HG03175 (cell line): ENCODE data around the gene ECE2.
"Not testable (repeated sequence)": the region's sequence is repeated elsewhere in the genome, so short reads cannot be mapped to it uniquely, and the experiment has no call there.

Source experiments
- ATAC-seq: cut with Tn5 transposase; IDR thresholded peaks from one replicate; pipeline ENCODE4 v1.9.1; 2021; ENCODE audit warnings: mild to moderate bottlenecking, moderate library complexity; ENCODE audit not compliant: unreplicated experiment

Gene ECE2

GRCh38 chr3:184262764-184263179 lies 13.1 kb upstream of the ECE2 start:
- no peak for ATAC-seq

GRCh38 chr3:184267249-184267648 lies 8.6 kb upstream of the ECE2 start:
- ATAC-seq: not testable (repeated sequence)

DNA sequence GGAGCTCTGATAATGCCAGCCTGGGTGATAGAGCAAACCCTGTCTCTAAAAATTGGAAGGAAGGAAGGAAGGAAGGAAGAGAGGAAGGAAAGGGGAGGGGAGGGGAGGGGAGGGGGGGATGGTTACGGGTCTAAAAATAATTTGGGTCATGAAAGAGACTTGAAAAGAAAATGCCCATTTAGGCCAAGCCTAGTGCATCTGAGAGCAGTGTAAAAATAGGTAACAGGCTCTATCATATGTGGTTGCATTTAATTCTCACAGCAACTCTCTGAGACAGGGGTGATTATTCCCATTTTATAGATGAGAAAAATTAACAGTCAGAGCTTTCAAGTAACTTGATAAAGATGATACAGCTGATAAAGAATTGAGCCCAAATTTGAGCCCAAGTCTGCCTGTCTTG lies 3.6 kb upstream of the ECE2 start:
- ATAC-seq: no peak

GRCh38 chr3:184275381-184275701 lies 481 bp upstream of the ECE2 start:
- ATAC-seq: no peak

- no peak for ATAC-seq
Observed at GRCh38 chr3:184277366-184277765, 1.5 kb downstream of the ECE2 start.

DNA sequence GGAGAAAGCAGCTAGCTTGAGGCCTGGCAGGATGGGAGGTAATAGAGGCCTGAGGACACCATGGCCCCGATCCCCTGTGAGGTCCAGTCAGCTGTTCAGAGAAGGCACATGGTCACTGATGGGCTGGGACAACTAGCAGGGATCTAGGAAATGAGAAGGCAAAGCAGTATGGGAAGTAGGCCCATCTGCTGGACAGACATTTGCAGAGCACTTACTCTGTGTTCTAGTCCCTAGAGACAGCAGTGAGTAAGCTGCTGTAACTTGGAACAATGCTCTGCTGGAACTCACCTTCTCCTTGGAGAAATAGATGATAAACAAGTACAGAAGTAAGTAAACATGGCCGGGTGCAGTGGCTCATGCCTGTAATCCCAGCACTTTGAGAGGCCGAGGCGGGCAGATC lies 7.1 kb downstream of the ECE2 start:
- no peak for ATAC-seq

GRCh38 chr3:184283681-184284080 lies 7.9 kb downstream of the ECE2 start:
- no peak for ATAC-seq

GRCh38 chr3:184284696-184285095 lies 8.9 kb downstream of the ECE2 start:
- no peak for ATAC-seq

- no peak for ATAC-seq
Observed at GRCh38 chr3:184289426-184289938, 13.7 kb downstream of the ECE2 start.

- ATAC-seq: no peak
Observed at GRCh38 chr3:184290331-184290730, 14.5 kb downstream of the ECE2 start.

- no peak for ATAC-seq
Observed at GRCh38 chr3:184291044-184291737, 15.4 kb downstream of the ECE2 start.

DNA sequence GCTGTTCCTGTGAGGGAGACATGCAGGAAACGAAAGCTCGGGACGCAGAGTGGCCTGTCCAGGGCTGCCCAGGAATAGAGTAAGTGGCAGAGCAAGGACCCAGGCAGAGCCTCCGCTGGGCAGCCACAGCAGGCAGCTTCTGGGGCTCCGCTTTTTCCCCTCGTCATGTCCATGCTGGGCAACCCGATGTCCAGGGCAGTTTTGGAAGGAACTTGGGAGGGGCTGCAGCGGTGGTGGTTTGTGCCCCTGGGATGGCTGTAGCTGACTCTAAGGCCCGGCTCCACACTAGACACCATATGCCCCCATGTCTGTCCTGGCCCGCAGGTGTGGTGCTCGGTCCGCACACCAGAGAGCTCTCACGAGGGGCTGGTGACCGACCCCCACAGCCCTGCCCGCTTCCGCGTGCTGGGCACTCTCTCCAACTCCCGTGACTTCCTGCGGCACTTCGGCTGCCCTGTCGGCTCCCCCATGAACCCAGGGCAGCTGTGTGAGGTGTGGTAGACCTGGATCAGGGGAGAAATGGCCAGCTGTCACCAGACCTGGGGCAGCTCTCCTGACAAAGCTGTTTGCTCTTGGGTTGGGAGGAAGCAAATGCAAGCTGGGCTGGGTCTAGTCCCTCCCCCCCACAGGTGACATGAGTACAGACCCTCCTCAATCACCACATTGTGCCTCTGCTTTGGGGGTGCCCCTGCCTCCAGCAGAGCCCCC lies 16.1 kb downstream of the ECE2 start:
- no peak for ATAC-seq

DNA sequence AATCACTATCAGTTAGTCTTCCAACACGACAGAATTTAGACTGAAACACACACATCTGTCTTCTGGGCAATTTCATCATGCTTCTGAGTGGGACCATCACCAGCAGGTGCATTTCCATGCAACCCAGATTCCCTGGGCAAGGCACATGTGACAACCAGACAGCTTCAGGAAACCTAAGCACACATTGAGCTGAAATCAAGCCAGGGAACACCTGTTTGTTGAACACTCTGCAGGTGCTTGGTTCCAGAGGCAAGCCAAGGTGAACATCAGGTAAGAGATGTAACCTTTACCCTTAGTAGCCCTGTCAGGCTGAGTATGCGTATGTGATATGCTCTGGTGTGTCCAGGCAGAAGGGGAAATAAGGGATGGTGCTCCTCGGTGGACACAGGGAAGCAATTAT lies 19.9 kb downstream of the ECE2 start:
- ATAC-seq: no peak

DNA sequence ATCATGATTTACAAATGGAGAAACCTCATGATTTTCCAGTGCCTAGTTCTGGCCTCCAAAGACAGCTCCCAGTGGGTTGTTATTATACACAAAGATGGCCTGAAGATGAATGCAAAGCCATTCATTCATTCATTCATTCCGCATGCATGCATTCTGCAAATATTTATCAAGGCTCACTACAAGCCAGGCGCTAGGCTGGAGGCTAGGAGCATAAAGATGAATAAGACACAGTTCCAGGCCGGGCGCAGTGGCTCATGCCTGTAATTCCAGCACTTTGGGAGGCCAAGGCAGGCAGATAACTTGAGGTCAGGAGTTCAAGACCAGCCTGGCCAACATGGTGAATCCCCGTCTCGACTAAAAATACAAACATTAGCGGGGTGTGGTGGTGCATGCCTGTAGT lies 20.8 kb downstream of the ECE2 start:
- ATAC-seq: no peak

DNA sequence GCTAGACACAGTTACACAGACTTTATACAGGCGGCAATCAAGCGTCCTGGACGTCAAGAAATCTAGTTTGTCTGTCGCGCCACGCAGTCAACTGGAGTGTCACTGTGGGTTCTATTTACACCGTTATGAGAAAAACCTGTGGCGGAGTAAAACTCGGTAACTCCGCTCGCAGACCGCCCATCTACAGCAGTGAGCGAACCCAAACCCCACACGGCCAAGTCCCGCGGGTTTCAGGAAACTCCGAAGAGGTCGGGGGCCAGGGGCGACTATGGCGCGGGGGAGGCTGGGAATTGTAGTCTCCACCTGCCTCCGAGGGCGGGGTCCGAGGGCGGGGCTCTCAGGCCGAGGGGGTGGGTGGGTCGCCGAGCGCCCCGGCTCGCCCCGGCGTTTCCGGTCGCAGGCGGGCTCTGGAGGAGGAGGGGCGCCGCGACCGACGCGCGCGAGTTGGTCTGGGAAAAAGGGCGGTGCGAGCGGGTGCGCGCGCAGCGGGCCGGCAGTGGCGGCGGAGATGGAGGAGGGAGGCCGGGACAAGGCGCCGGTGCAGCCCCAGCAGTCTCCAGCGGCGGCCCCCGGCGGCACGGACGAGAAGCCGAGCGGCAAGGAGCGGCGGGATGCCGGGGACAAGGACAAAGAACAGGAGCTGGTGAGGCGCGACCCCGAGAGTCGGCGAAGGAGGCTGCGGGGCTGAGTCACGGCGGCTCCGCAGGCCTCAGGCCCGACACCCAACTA lies 23.1 kb downstream of the ECE2 start, which contains the start of gene PSMD2:
PSMD2 (plus strand) TSS at position 483 of the 729 bp plus-strand sequence; CDS start at position 509, 26 bp downstream.
- ATAC-seq: peak; percentile 94

DNA sequence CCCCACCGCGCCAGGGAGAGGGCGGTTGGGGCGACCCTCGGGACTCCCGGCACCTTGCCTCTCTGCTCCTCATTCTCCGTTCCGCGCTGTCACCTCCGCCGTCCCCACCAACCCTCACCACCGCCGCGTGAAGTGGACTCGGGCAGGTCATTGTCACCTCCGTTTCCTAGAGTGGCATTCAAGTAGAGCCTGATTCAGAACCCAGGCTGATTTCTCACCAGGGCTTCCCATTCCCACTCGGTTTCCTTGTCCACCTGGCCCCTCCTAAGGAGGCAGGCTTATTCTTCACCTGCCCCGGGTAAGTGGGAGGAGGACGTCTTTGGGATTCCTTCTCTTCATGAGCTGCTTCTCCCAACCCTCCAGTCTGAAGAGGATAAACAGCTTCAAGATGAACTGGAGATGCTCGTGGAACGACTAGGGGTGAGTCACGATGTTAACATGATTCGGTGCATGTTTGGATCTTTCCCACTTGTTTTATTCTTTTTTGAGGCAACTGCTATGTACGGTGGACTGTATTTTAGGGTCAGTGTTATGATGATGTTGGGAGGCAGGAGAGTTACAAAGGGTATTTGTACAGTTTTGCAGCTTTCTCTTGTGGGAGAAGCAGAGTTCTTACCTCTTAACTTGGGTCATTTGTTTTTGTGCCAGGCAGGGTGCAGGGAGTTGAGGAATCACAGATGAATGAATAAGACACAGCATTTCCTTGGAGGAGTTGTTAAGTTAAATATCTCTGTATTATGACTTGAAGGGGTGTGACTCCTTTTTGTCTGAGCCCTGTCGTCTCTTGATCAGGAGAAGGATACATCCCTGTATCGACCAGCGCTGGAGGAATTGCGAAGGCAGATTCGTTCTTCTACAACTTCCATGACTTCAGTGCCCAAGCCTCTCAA lies 23.9 kb downstream of the ECE2 start:
- ATAC-seq: peak; percentile 10

DNA sequence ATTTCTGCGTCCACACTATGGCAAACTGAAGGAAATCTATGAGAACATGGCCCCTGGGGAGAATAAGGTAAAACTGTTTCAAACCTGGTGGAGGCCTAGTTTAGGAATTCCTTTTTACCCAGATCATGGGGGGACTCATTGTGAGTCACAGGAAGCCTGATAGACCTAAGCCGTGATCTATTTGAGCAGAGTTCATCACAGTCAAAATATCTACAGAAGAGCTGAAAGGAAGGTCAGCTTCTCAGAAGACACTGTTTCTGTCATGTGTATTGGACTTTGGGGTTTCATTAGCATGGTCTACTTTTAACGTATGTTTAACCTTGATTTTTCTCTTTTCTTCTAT lies 24.5 kb downstream of the ECE2 start:
- no peak for ATAC-seq

- ATAC-seq: no peak
Observed at GRCh38 chr3:184305577-184305976, 29.8 kb downstream of the ECE2 start.

DNA sequence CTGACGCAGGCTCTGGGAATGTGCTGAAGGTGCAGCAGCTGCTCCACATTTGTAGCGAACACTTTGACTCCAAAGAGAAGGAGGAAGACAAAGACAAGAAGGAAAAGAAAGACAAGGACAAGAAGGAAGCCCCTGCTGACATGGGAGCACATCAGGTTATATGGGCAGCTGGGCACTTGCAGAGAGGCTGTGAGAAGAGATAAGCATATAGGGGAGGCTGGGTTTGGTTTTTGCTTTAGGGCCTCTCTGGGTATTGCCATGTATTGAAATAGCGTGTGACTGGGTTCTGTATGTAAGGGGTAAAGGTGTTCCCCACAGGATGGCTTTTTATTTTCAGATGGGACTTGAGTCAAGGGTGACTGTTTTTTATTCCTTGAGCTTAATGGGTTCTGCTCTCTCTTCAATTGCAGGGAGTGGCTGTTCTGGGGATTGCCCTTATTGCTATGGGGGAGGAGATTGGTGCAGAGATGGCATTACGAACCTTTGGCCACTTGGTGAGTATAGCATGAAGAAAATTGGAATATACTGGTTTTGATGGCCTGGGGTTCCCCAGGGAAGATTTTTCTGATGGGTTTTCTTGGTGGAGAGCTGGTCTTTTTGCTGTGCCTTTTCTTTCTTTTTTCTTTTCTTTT lies 30.6 kb downstream of the ECE2 start:
- ATAC-seq: no peak

DNA sequence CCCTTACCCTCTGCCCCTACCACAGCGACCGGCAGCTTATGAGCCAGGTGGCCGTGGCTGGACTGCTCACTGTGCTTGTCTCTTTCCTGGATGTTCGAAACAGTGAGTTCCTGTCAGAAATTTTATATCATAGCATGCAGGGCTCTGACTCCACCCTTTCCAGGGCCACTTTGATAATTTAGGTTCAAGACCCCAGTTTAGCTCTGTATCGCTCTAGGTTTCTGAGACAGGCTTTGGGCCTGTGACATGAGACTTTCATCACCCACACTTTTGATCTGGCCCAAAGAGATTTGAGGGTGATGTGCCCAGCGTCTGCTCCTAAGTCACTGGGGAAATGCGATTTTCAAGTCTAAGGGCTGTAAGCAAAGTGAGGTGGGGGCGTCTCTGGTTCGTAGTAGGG lies 32.1 kb downstream of the ECE2 start:
- no peak for ATAC-seq
